ENCODE results near the gene FAM209B. TPM values are rescaled to one million over a fixed set of nuclear protein-coding genes. Genes with fewer than 3 reads are reported as not detected.

Gene FAM209B
- total RNA-seq, 4 donors from 2014 or later: not detected

DNA sequence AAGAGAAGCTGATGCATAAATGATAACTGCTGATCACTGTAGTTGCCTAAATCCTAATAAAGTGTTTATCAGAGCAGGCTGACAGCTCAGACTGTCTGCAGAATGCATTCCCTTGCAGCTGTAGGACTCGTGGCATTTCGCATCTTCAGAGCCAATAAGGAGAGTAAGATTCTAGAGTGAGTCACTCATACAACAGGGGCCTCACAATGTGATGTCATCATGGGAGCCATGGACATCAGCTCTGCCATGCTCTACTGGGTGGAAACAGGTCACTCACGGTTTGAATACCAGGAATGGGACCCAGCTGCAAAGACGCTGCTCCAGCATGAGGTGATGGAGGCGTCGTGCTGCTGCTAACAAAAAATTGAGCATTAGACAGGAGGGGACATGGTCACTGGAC lies 7.4 kb downstream of the FAM209B start:
- H3K4me1 ChIP-seq: no peaks in the 10 kb centered on the region

DNA sequence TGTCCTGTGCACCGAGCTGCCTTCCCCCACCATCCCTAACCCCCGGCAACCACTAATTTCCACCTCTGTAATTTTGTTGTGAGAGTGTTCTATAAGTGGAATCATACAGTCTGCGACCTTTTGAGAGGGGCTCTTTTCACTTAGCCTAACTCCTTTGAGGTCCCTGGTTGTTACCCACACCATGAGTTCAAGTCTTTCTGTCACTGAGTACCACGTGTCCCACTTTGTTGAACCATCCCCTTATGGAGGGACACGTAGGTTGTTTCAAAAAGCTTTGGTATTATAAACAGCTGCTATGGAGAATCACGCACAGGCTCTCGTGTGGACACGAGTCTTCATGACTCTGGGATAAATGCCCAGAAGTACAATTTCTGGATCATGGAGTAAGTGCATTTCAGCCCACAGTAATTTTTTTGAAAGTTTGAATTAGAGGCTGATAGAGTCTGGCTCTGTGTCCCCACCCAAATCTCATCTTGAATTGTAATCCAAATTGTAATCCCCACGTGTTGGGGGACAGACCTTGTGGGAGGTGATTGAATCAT lies 9.5 kb downstream of the FAM209B start:
- 57 to 65% methylated on average over 9 of the region's 9 CpGs for WGBS, 2 donors

More for the DNA sequence above, 7.4 kb downstream of the FAM209B start:
- H3K36me3 ChIP-seq: no peaks in the 10 kb centered on the region
- no peaks in the 10 kb centered on the region for H3K9me3 ChIP-seq
- H3K4me3 ChIP-seq: no peak overlapping the region
- H3K27ac ChIP-seq: no peak overlapping the region
- no peak for DNase-seq (ENCODE audit: low spot score in 2 of 2)
- no peak for TF ChIP-seq EP300 (IDR thresholded peaks at IDR 0.05)
- no peak for TF ChIP-seq POLR2A (IDR thresholded peaks at IDR 0.05)
- TF ChIP-seq, protein P1, sequence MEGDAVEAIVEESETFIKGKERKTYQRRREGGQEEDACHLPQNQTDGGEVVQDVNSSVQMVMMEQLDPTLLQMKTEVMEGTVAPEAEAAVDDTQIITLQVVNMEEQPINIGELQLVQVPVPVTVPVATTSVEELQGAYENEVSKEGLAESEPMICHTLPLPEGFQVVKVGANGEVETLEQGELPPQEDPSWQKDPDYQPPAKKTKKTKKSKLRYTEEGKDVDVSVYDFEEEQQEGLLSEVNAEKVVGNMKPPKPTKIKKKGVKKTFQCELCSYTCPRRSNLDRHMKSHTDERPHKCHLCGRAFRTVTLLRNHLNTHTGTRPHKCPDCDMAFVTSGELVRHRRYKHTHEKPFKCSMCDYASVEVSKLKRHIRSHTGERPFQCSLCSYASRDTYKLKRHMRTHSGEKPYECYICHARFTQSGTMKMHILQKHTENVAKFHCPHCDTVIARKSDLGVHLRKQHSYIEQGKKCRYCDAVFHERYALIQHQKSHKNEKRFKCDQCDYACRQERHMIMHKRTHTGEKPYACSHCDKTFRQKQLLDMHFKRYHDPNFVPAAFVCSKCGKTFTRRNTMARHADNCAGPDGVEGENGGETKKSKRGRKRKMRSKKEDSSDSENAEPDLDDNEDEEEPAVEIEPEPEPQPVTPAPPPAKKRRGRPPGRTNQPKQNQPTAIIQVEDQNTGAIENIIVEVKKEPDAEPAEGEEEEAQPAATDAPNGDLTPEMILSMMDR (IDR thresholded peaks at IDR 0.05): no peak
- H3K27me3 ChIP-seq: no peaks in the 10 kb centered on the region
- WGBS, 2 donors: 79 to 80% methylated on average over 6 of the region's 6 CpGs

DNA sequence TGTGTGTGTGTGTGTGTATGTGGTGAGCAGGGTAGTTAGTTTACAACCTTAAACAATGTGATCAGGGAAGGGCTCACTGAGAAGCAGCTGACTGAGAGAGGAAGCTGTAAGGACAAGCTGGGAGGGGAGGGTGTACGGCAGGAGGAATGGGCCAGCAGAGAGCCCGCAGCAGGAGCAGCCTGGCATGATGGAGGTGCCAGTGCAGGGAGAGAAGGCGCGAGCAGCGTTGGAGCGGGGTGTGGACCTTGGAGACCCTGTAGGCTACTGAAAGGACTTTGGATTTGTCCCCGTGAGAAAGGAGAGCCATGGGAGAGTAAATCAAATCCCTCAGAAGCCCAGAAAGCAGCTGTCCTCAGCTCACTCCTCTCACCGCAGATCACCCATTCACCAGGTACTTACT lies 18.5 kb downstream of the FAM209B start:
- H3K27ac ChIP-seq: no peak overlapping the region
- no peaks in the 10 kb centered on the region for H3K27me3 ChIP-seq
- H3K9me3 ChIP-seq: no peaks in the 10 kb centered on the region
- H3K4me3 ChIP-seq: no peak overlapping the region
- no peaks in the 10 kb centered on the region for H3K36me3 ChIP-seq
- TF ChIP-seq POLR2A (IDR thresholded peaks at IDR 0.05): no peak
- TF ChIP-seq, protein P1 (IDR thresholded peaks at IDR 0.05): no peak
- no peak for TF ChIP-seq EP300 (IDR thresholded peaks at IDR 0.05)
- no peak for DNase-seq (ENCODE audit: low spot score in 2 of 2)
- H3K4me1 ChIP-seq: peaks cover 0 to 12% (median 0%) of the 10 kb centered on the region in 4 donors
- 84 to 87% methylated on average over 8 of the region's 8 CpGs for WGBS, 2 donors

More for the DNA sequence above, 9.5 kb downstream of the FAM209B start:
- DNase-seq (ENCODE audit: low spot score in 2 of 2): no peak
- no peaks in the 10 kb centered on the region for H3K4me1 ChIP-seq
- no peak overlapping the region for H3K27ac ChIP-seq
- TF ChIP-seq EP300 (IDR thresholded peaks at IDR 0.05) (no peak), POLR2A (IDR thresholded peaks at IDR 0.05) (no peak)
- TF ChIP-seq, protein P1 (IDR thresholded peaks at IDR 0.05): no peak
- H3K4me3 ChIP-seq: no peak overlapping the region
- no peaks in the 10 kb centered on the region for H3K36me3 ChIP-seq
- no peaks in the 10 kb centered on the region for H3K9me3 ChIP-seq
- H3K27me3 ChIP-seq: no peaks in the 10 kb centered on the region

DNA sequence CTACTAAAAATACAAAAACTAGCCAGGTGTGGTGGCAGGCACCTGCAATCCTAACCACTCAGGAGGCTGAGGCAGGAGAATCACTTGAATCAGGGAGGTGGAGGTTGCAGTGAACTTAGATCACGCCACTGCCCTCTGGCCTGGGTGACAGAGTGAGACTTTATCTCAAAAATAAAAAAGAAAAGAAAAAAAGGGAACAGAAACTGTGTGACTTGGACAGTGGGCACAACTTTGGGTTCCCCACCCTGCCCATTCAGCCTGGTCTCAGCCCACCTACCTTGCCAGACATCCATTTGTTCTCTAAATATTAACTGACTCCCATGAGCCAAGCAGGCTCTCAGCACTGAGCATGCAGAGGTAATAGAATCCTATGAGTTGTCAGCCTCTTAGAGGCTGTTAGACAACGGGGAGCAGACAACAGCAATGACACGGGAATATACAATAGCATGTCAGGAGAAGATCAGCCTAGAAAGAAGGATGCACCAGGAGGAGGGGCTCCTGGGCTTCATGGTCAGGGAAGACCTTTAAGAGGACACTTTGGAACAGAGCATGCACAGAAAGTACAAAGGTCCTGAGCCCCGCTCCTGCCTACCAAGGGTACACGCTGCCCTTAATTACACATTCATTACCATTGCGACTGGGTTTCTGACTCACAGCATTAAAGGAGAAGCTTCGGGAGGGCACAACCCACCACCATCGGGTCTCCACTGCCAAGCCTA lies 20.0 kb downstream of the FAM209B start:
- H3K36me3 ChIP-seq: no peaks in the 10 kb centered on the region
- peaks cover 0 to 12% (median 0%) of the 10 kb centered on the region in 4 donors for H3K4me1 ChIP-seq
- H3K27me3 ChIP-seq: no peaks in the 10 kb centered on the region
- no peak for TF ChIP-seq EP300 (IDR thresholded peaks at IDR 0.05)
- no peak for TF ChIP-seq POLR2A (IDR thresholded peaks at IDR 0.05)
- TF ChIP-seq, protein P1 (IDR thresholded peaks at IDR 0.05): no peak
- DNase-seq (ENCODE audit: low spot score in 2 of 2): no peak
- no peak overlapping the region for H3K27ac ChIP-seq
- WGBS, 2 donors: 60 to 63% methylated on average over 8 of the region's 8 CpGs
- no peaks in the 10 kb centered on the region for H3K9me3 ChIP-seq
- no peak overlapping the region for H3K4me3 ChIP-seq

DNA sequence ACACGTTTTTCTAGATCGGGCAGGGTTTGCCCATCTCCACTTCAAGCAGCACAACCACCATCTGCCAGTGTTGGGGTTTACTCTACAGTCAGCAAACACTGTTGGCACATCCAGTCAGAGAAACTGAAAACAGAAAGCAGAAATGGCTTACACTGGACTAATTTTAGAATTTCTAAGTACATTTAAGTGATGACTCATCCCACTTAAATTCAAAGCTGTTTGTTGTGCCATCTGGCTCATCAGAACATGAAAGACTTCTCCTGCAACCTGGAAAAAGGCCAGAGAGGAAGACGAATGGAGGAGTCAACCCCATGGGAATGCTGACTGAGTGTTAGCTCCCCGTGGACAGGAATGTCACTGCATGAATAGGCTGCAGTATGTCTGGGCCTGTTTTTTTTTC lies 21.8 kb downstream of the FAM209B start:
- H3K9me3 ChIP-seq: no peaks in the 10 kb centered on the region
- no peak overlapping the region for H3K4me3 ChIP-seq
- H3K36me3 ChIP-seq: no peaks in the 10 kb centered on the region
- no peaks in the 10 kb centered on the region for H3K27me3 ChIP-seq
- WGBS, 2 donors: 24 to 34% methylated on average over 4 of the region's 4 CpGs
- peak in 1 of 2 donors; percentile 23 for DNase-seq (ENCODE audit: low spot score in 2 of 2)
- H3K27ac ChIP-seq: no peak overlapping the region
- peaks cover 0 to 12% (median 0%) of the 10 kb centered on the region in 4 donors for H3K4me1 ChIP-seq
- TF ChIP-seq EP300 (IDR thresholded peaks at IDR 0.05) (peak in 1 of 2 donors; percentile 65), POLR2A (IDR thresholded peaks at IDR 0.05) (no peak)
- TF ChIP-seq, protein P1 (IDR thresholded peaks at IDR 0.05): no peak

Measured in tibial nerve (tissue), 4 donors.